HepG2 (cell line): Measurements from ENCODE around the gene FOXJ2. TPM values are rescaled to one million over a fixed set of nuclear protein-coding genes. Genes with fewer than 3 reads are reported as not detected.

Source experiments
- ATAC-seq: fragments of 200-7000 bp; cut with Tn5 transposase; 3 replicates; pipeline ENCODE4 v1.9.1; 2020; ENCODE audit warnings: mild to moderate bottlenecking, moderate library complexity
- BruUV-seq: library from RNA; stranded (reverse); fragments of 400-500 nt; replicated peaks from 2 replicates; lab custom pipeline; 2021; lab: Mats Ljungman, UMichigan
- CTCF ChIA-PET: fragments of 300-600 bp; formaldehyde crosslinking; extraction: SDS; loops from one replicate; lab custom pipeline; 2021; ENCODE audit warnings: low total read pairs, inconsistent platforms, low intra/inter-chr PET ratio; lab: Yijun Ruan, JAX
- POLR2A ChIA-PET: fragments of 350-600 bp; sonication (Branson Sonifier 250); formaldehyde crosslinking; loops from one replicate; lab custom pipeline; 2020; ENCODE audit warnings: antibody characterized with exemption, inconsistent platforms; lab: Yijun Ruan, JAX
- DNase-seq: peaks from one replicate; pipeline ENCODE4 v3.0.0-alpha.2; 2015; ENCODE audit warnings: low spot score
- FAIRE-seq: peaks from 3 replicates; lab custom pipeline; 2011; peaks lifted over from hg19 to GRCh38; lab: Jason Lieb, UNC
- H2AFZ ChIP-seq: one replicate; pipeline ENCODE4 v1.6.1; 2011; ENCODE audit warnings: low read length, inconsistent platforms
- H3K27ac ChIP-seq: fragments of 300-600 bp; 3 replicates; pipeline ENCODE4 v1.8.0; 2011; ENCODE audit warnings: mixed run types, mild to moderate bottlenecking, mixed read lengths, low read length, inconsistent platforms; ENCODE audit not compliant: insufficient read depth; ENCODE audit errors: extremely low read length
- H3K27me3 ChIP-seq, 2 experiments: fragments of 200-600 bp in 1 of 2; 2 replicates in 1 of 2; 3 replicates in 1 of 2; pipeline versions ENCODE4 v1.6.0 to v1.8.0; 2011; ENCODE audit warnings: low read length in 2 of 2, mild to moderate bottlenecking in 2 of 2, moderate library complexity in 2 of 2, inconsistent platforms in 1 of 2; ENCODE audit not compliant: insufficient read depth in 2 of 2, control insufficient read depth in 1 of 2
- H3K36me3 ChIP-seq, 2 experiments: fragments of 200-600 bp in 1 of 2; replicated peaks in 1 of 2; 2 replicates in 1 of 2; 3 replicates in 1 of 2; pipeline versions ENCODE4 v1.5.1 to v1.8.0; 2011; ENCODE audit warnings: low read length in 2 of 2, inconsistent platforms in 1 of 2; ENCODE audit not compliant: insufficient read depth in 2 of 2, control insufficient read depth in 1 of 2
- H3K4me1 ChIP-seq: 2 replicates; pipeline ENCODE4 v1.5.1; 2012; ENCODE audit warnings: low read length, inconsistent platforms; ENCODE audit not compliant: insufficient read depth
- H3K4me2 ChIP-seq: 2 replicates; pipeline ENCODE4 v1.6.0; 2011; ENCODE audit warnings: low read depth, low read length, inconsistent platforms
- H3K4me3 ChIP-seq, 3 experiments: fragments of 200-600 bp in 1 of 3; sonication (generic), shearing (Covaris generic) in 1 of 3; replicated peaks in 1 of 3; 2 replicates each; pipeline ENCODE4 v1.5.1; 2011 to 2016; ENCODE audit warnings: low read length in 3 of 3, inconsistent platforms in 2 of 3, low read depth in 2 of 3, mild to moderate bottlenecking in 2 of 3, control low read depth in 1 of 3, mixed read lengths in 1 of 3; ENCODE audit not compliant: insufficient read depth in 1 of 3
- H3K79me2 ChIP-seq: one replicate; pipeline ENCODE4 v1.6.1; 2011; ENCODE audit warnings: low read length, inconsistent platforms; ENCODE audit not compliant: insufficient read depth
- H3K9ac ChIP-seq: 2 replicates; pipeline ENCODE4 v1.6.0; 2011; ENCODE audit warnings: mild to moderate bottlenecking, low read depth, low read length, inconsistent platforms; ENCODE audit not compliant: insufficient read depth
- H3K9me3 ChIP-seq: 2 replicates; pipeline ENCODE4 v1.5.1; 2012; ENCODE audit warnings: mild to moderate bottlenecking, low read length
- H4K20me1 ChIP-seq: 2 replicates; pipeline ENCODE4 v1.6.0; 2011; ENCODE audit warnings: inconsistent platforms, mild to moderate bottlenecking, low read length, moderate library complexity; ENCODE audit not compliant: insufficient read depth
- CREB1 ChIP-seq, 2 experiments: fragments of 450-650 bp in 1 of 2; IDR thresholded peaks; 2 replicates each; pipeline ENCODE4 v1.6.1; 2016 to 2017; ENCODE audit warnings: control low read depth in 1 of 2, mild to moderate bottlenecking in 1 of 2, missing compliant biosample characterization in 1 of 2, missing genetic modification characterization in 1 of 2
- DZIP1 ChIP-seq: sonication (generic); formaldehyde crosslinking; IDR thresholded peaks from 2 replicates; pipeline ENCODE4 v1.5.0; 2020; ENCODE audit warnings: mild to moderate bottlenecking, missing genetic modification reagents
- ETV5 ChIP-seq: IDR thresholded peaks from 2 replicates; pipeline ENCODE4 v1.6.1; 2018; ENCODE audit warnings: missing biosample characterization, missing genetic modification reagents, inconsistent platforms, borderline replicate concordance
- JUNB ChIP-seq: sonication (generic); formaldehyde crosslinking; IDR thresholded peaks from 2 replicates; pipeline ENCODE4 v1.8.0; 2022; ENCODE audit warnings: missing genetic modification reagents, mild to moderate bottlenecking, borderline replicate concordance
- ONECUT2 ChIP-seq: sonication (generic); formaldehyde crosslinking; IDR thresholded peaks from 2 replicates; pipeline ENCODE4 v1.4.0; 2020; ENCODE audit warnings: missing genetic modification reagents
- ZNF101 ChIP-seq: sonication (generic); formaldehyde crosslinking; IDR thresholded peaks from 2 replicates; pipeline ENCODE4 v1.4.0; 2020; ENCODE audit warnings: mild to moderate bottlenecking, low read depth, missing genetic modification reagents, borderline replicate concordance
- ZNF720 ChIP-seq: sonication (generic); formaldehyde crosslinking; IDR thresholded peaks from 2 replicates; pipeline ENCODE4 v1.4.0; 2020; ENCODE audit warnings: missing genetic modification reagents
- ZNF782 ChIP-seq: sonication (generic); formaldehyde crosslinking; IDR thresholded peaks from 2 replicates; pipeline ENCODE4 v1.4.0; 2020; ENCODE audit warnings: missing genetic modification reagents, mild to moderate bottlenecking, borderline replicate concordance
- WGBS: methylation state at CpG from one replicate; pipeline ENCODE4 v1.1.6; 2017; ENCODE audit warnings: low lambda C conversion rate; 5-methylcytosine and 5-hydroxymethylcytosine counted together
- in situ Hi-C: cut with HindIII; loops from 2 replicates; pipeline ENCODE4 v1.10.0; 2017; ENCODE audit warnings: low pct_unique_long_range_greater_than_20kb; ENCODE audit not compliant: extremely low pct_ligation_motif_present
- intact Hi-C: fragments of 100-400 bp; cut with micrococcal nuclease; formaldehyde crosslinking; loops from one replicate; pipeline ENCODE4 v1.10.0; 2022; ENCODE audit not compliant: unreplicated experiment
- polyA plus RNA-seq, 8 experiments: library from polyadenylated mRNA; depleted of rRNA in 3 of 8; stranded (reverse) in 7 of 8; unstranded in 1 of 8; fragments of >200 nt; fragmentation: Illumina TruSeq in 4 of 8; extraction: Trizol in 4 of 8; gene quantifications; 2 replicates each; pipeline versions ENCODE4 v1.2.1 to v1.2.3, GENCODE V29; 2011 to 2016; ENCODE audit warnings: low read depth in 4 of 8, missing spikeins in 1 of 8, mixed read lengths in 1 of 8; ENCODE audit not compliant: insufficient read depth in 1 of 8
- total RNA-seq, 5 experiments: library from RNA; depleted of rRNA; stranded (reverse); fragments of >200 nt; fragmentation: Illumina TruSeq; extraction: Trizol; gene quantifications; 2 replicates each; pipeline ENCODE4 v1.2.3, GENCODE V29; 2016; ENCODE audit warnings: low read depth in 1 of 5

FOXJ2 gene
- total and polyA plus RNA-seq, 2 of the 13 experiments (the other 11 are each of a cell fraction or from before 2014, with no cell fraction given), result 2.2 to 2.9 TPM

- ATAC-seq, result no peak
- peaks cover 29% of the 10 kb centered on the region for H3K79me2 ChIP-seq
- WGBS, result 2% methylated on average over 4 of the region's 4 CpGs
Observed at GRCh38 chr12:8082808-8083100, 50.2 kb downstream of the FOXJ2 start.

More at GRCh38 chr12:8082808-8083100, 50.2 kb downstream of the FOXJ2 start:
- Histone ChIP-seq H4K20me1 (no peaks in the 10 kb centered on the region), H3K9me3 (no peaks in the 10 kb centered on the region), H3K4me2 (peak overlapping the region; percentile 81), H3K9ac (peak overlapping the region; percentile 81), H3K4me3 (peak overlapping the region; percentile 70 to 97 (median 78)), H3K27me3 (no peaks in the 10 kb centered on the region; a peak in 1 of 5 replicates), H3K4me1 (peaks cover 29% of the 10 kb centered on the region), H3K27ac (peak overlapping the region; percentile 87), H3K36me3 (no peaks in the 10 kb centered on the region), H2AFZ (peak overlapping the region; percentile 95)
- intact Hi-C loops (loop anchor here (5.0 kb wide), 1 partner anchor 50 kb away; the partner anchor contains the start of gene FOXJ2), in situ Hi-C loops (no loop called here)
- BruUV-seq, result no TSS peak
- FAIRE-seq, result no peak
- TF ChIP-seq ZNF101 (CRISPR knock-in tag), result no peak
- no peak for TF ChIP-seq ONECUT2 (CRISPR knock-in tag)
- no peak for TF ChIP-seq ZNF782 (CRISPR knock-in tag)
- TF ChIP-seq ZNF720 (CRISPR knock-in tag), result no peak
- TF ChIP-seq DZIP1, result no peak
- TF ChIP-seq ETV5 (CRISPR knock-in tag), result no peak
- 0 out of 2 replicates have a peak, but pooled peaks have one; percentile 32 for TF ChIP-seq JUNB (CRISPR knock-in tag)
- peak; percentile 41; the same call in 1 of the 2 replicates for TF ChIP-seq CREB1 (IDR thresholded peaks at IDR 0.05)
- no peak for TF ChIP-seq CREB1 (CRISPR knock-in tag; IDR thresholded peaks at IDR 0.05)
- ChIA-PET CTCF (no interaction called here), POLR2A (interaction anchor here (1.2 kb wide), 1 partner anchor 56 kb away, joined by 3 read pairs; no protein-coding TSS in a partner anchor)
- no peak for DNase-seq
